Upper lobe of left lung (tissue), 4 donors: ENCODE measurements around the gene GUCY1A1.

ENCODE experiments used
- POLR2A ChIP-seq, 4 donors: fragments of 450-650 bp; IDR thresholded peaks; one replicate each; pipeline ENCODE4 v1.5.1; 2016 to 2017; ENCODE audit warnings: antibody characterized with exemption in 4 of 4, mild to moderate bottlenecking in 2 of 4
- POLR2AphosphoS5 ChIP-seq, 2 donors: sonication (generic); formaldehyde crosslinking; IDR thresholded peaks; one replicate each; pipeline ENCODE4 v1.5.1; 2017; ENCODE audit warnings: antibody characterized with exemption in 2 of 2
- TF ChIP-seq, protein P1 (sequence below), 6 experiments: fragments of 450-650 bp in 4 of 6; fragments of 200-600 bp in 2 of 6; sonication (generic) in 2 of 6; IDR thresholded peaks; one replicate each; pipeline ENCODE4 v1.5.1; 2016 to 2019; ENCODE audit warnings: antibody characterized with exemption in 6 of 6

DNA sequence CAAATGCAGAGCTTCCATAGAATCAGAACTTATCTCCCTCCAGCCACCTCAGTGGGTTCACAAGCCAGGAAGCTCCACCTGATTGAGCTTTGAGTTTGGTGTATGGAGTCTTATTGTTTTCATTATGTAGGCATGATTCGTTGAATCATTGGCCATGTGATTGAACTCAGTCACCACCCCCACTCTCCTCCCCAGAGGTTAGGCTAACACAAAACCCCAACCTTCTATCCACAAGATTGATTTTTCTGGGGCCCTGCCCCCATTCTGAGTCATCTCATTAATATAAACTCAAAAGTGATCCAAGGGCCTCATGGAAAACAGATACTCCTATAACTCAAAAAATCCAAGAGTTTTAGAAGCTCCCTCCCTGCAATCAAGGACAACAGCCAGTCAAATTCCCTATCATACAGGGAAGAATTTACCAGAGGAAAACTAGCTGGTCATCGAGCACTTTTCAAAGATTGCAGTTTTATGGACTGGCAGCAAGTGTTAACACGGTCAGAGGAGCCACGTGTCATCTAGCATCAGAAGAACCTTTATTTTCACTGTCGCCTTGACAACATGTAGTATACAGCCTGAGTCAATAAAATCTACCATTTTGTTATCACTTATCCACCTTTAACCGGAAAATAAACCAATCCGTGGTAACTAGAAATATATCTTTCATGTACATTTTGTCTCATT, 56.3 kb downstream of the GUCY1A1 start:
- TF ChIP-seq POLR2AphosphoS5 (IDR thresholded peaks at IDR 0.05), result no peak
- TF ChIP-seq, protein P1, sequence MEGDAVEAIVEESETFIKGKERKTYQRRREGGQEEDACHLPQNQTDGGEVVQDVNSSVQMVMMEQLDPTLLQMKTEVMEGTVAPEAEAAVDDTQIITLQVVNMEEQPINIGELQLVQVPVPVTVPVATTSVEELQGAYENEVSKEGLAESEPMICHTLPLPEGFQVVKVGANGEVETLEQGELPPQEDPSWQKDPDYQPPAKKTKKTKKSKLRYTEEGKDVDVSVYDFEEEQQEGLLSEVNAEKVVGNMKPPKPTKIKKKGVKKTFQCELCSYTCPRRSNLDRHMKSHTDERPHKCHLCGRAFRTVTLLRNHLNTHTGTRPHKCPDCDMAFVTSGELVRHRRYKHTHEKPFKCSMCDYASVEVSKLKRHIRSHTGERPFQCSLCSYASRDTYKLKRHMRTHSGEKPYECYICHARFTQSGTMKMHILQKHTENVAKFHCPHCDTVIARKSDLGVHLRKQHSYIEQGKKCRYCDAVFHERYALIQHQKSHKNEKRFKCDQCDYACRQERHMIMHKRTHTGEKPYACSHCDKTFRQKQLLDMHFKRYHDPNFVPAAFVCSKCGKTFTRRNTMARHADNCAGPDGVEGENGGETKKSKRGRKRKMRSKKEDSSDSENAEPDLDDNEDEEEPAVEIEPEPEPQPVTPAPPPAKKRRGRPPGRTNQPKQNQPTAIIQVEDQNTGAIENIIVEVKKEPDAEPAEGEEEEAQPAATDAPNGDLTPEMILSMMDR (IDR thresholded peaks at IDR 0.05), result no peak
- TF ChIP-seq POLR2A (IDR thresholded peaks at IDR 0.05), result no peak
